Measurements from ENCODE around the gene STAT1. TPM values are rescaled to one million over a fixed set of nuclear protein-coding genes. Genes with fewer than 3 reads are reported as not detected.

STAT1 gene
- total RNA-seq, 1 experiment from 2014 or later = 73.4 TPM

DNA sequence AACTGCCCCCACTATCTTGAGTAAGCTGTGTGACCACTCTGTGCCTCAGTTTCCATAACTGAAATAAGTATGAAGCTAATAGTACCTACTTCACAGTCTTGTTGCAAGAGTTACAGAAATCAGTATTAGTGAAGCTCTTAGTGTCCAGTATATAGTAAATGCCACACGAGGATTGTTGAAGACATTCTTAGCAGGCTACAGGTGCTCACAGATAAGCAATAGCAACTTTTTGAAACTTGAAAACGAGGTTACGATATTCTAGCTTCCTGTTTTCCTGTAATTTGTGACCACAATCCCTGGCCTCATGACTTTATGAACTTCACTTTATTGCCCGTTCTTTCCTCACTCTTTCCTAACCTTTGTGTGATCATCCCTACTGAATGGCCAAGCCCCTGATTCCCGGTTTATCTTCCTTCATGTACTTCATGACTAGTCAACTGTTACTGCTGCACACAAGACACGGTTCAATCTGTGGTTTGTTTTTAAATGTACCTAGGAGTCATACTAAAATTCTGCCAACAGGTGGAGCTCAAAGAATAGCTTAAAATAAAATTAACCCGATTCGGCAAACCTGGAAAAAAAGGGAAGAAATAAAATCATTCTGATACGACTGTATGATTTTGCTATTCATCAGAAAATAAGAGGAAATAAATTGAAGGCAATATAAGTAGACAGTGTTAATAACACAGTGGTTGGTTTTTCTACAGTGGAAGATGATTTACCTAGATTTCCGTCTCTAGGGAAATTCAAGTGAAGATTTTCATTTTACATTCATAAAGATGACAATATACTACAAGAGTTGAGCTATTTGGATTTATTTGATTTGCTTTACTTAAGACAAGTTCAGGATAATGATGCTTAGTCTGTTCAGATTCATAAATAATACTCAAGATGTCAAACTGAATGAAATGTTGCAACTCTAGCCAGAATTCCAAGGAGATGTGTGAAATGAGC, 38.1 kb upstream of the STAT1 start:
- no peaks in the 10 kb centered on the region for H3K9me3 ChIP-seq (ENCODE audit: control insufficient read depth, insufficient read depth, low read depth, low read length)
- H3K36me3 ChIP-seq (ENCODE audit: control insufficient read depth, insufficient read depth, low read length) = no peaks in the 10 kb centered on the region
- no TSS peak for BruUV-seq (replicated peaks)
- peaks cover 3% of the 10 kb centered on the region; the same call in 1 of the 2 replicates for H3K4me1 ChIP-seq (ENCODE audit: control insufficient read depth, insufficient read depth, low read length)
- DNase-seq (ENCODE audit: low read depth, low spot score) (no peak), ATAC-seq (peak; percentile 79; the same call in 1 of the 2 replicates)
- intact Hi-C loops (cut with micrococcal nuclease; ENCODE audit: unreplicated experiment) (no loop called here), in situ Hi-C loops (cut with HindIII; ENCODE audit: low pct_unique_long_range_greater_than_20kb, low sequenced_read_pairs) (no loop called here)
- POLR2A ChIA-PET = interaction anchor here (1.2 kb wide), 1 partner anchor 103 kb away, joined by 3 read pairs; no protein-coding TSS in a partner anchor
- H3K27ac ChIP-seq (ENCODE audit: low read length) = no peak overlapping the region
- H3K4me3 ChIP-seq (ENCODE audit: low read depth in 2 of 2, low read length in 2 of 2) = no peak overlapping the region
- TF ChIP-seq TCF7L2 (IDR thresholded peaks at IDR 0.05; ENCODE audit: low read depth, low read length) (no peak), POLR2AphosphoS5 (IDR thresholded peaks at IDR 0.05; ENCODE audit: low read depth, low read length) (no peak)
- TF ChIP-seq, protein P1, sequence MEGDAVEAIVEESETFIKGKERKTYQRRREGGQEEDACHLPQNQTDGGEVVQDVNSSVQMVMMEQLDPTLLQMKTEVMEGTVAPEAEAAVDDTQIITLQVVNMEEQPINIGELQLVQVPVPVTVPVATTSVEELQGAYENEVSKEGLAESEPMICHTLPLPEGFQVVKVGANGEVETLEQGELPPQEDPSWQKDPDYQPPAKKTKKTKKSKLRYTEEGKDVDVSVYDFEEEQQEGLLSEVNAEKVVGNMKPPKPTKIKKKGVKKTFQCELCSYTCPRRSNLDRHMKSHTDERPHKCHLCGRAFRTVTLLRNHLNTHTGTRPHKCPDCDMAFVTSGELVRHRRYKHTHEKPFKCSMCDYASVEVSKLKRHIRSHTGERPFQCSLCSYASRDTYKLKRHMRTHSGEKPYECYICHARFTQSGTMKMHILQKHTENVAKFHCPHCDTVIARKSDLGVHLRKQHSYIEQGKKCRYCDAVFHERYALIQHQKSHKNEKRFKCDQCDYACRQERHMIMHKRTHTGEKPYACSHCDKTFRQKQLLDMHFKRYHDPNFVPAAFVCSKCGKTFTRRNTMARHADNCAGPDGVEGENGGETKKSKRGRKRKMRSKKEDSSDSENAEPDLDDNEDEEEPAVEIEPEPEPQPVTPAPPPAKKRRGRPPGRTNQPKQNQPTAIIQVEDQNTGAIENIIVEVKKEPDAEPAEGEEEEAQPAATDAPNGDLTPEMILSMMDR (IDR thresholded peaks at IDR 0.05) = peak; percentile 67
- CTCF ChIA-PET = interaction anchor here (0.6 to 2.7 kb wide), 7 partner anchors 103 to 469 kb away, joined by 3 to 31 read pairs (median 3); no protein-coding TSS in a partner anchor
- peaks cover 6% of the 10 kb centered on the region; the same call in 1 of the 2 replicates for H3K27me3 ChIP-seq (ENCODE audit: control insufficient read depth, insufficient read depth, low read length)

DNA sequence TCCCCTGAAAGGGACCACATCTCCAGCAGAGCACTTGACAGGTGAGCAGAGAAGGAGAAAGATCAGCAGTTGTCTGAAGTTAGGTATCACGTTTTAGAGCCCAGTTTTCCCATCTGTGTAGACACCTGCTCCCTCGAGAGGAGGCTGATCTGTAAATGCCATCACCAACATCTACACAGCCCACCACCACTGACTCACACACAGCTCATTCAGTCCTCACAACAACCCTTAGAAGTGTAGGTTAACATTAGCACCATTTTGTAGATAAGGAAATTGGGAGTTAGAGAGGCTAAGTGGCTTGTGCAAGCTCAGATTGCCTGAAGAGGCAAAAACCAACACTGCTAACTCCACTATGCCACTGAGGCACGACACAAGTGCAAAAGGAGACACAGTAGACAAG, 37.2 kb upstream of the STAT1 start:
- intact Hi-C loops (cut with micrococcal nuclease; ENCODE audit: unreplicated experiment) = no loop called here
- ATAC-seq (peak; percentile 36; the same call in 1 of the 2 replicates), DNase-seq (ENCODE audit: low read depth, low spot score) (no peak)
- Histone ChIP-seq H3K27ac (ENCODE audit: low read length) (no peak overlapping the region), H3K27me3 (ENCODE audit: control insufficient read depth, insufficient read depth, low read length) (peaks cover 6% of the 10 kb centered on the region; the same call in 1 of the 2 replicates), H3K4me1 (ENCODE audit: control insufficient read depth, insufficient read depth, low read length) (peaks cover 3% of the 10 kb centered on the region; the same call in 1 of the 2 replicates), H3K4me3 (ENCODE audit: low read depth in 2 of 2, low read length in 2 of 2) (no peak overlapping the region), H3K36me3 (ENCODE audit: control insufficient read depth, insufficient read depth, low read length) (no peaks in the 10 kb centered on the region), H3K9me3 (ENCODE audit: control insufficient read depth, insufficient read depth, low read depth, low read length) (no peaks in the 10 kb centered on the region)
- BruUV-seq (replicated peaks) = no TSS peak
- ChIA-PET POLR2A (no interaction called here), CTCF (interaction anchor here (2.7 kb wide), 1 partner anchor 104 kb away, joined by 31 read pairs; no protein-coding TSS in a partner anchor)
- TF ChIP-seq, protein P2, sequence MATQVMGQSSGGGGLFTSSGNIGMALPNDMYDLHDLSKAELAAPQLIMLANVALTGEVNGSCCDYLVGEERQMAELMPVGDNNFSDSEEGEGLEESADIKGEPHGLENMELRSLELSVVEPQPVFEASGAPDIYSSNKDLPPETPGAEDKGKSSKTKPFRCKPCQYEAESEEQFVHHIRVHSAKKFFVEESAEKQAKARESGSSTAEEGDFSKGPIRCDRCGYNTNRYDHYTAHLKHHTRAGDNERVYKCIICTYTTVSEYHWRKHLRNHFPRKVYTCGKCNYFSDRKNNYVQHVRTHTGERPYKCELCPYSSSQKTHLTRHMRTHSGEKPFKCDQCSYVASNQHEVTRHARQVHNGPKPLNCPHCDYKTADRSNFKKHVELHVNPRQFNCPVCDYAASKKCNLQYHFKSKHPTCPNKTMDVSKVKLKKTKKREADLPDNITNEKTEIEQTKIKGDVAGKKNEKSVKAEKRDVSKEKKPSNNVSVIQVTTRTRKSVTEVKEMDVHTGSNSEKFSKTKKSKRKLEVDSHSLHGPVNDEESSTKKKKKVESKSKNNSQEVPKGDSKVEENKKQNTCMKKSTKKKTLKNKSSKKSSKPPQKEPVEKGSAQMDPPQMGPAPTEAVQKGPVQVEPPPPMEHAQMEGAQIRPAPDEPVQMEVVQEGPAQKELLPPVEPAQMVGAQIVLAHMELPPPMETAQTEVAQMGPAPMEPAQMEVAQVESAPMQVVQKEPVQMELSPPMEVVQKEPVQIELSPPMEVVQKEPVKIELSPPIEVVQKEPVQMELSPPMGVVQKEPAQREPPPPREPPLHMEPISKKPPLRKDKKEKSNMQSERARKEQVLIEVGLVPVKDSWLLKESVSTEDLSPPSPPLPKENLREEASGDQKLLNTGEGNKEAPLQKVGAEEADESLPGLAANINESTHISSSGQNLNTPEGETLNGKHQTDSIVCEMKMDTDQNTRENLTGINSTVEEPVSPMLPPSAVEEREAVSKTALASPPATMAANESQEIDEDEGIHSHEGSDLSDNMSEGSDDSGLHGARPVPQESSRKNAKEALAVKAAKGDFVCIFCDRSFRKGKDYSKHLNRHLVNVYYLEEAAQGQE (IDR thresholded peaks at IDR 0.05; ENCODE audit: insufficient read depth in 1 of 2, low read depth in 2 of 2, low read length in 1 of 2) = no peak
- TF ChIP-seq POLR2AphosphoS5 (IDR thresholded peaks at IDR 0.05; ENCODE audit: low read depth, low read length) (no peak), TCF7L2 (IDR thresholded peaks at IDR 0.05; ENCODE audit: low read depth, low read length) (no peak), SIN3A (IDR thresholded peaks at IDR 0.05; ENCODE audit: borderline replicate concordance, insufficient read depth, low read depth, low read length) (no peak)
- TF ChIP-seq, protein P1 (IDR thresholded peaks at IDR 0.05) = no peak
- in situ Hi-C loops (cut with HindIII; ENCODE audit: low pct_unique_long_range_greater_than_20kb, low sequenced_read_pairs) = no loop called here
